Trophoblast cell (in vitro differentiated cells and primary cell): Measurements from ENCODE around the gene MELK.
A peak's percentile ranks its signal among the peaks of the same experiment; 100 is the strongest.

Source experiments
- DNase-seq, 2 donors: peaks; one replicate each; pipeline ENCODE4 v3.0.0-alpha.2; 2016
- H2AFZ ChIP-seq: 2 replicates; pipeline ENCODE4 v1.6.1; 2013; ENCODE audit warnings: low read length, moderate library complexity, mild to moderate bottlenecking; ENCODE audit not compliant: insufficient read depth, poor library complexity
- H2AK5ac ChIP-seq: 2 replicates; pipeline ENCODE4 v1.6.1; 2013; ENCODE audit warnings: mild to moderate bottlenecking, low read length
- H2BK120ac ChIP-seq: 2 replicates; pipeline ENCODE4 v1.6.1; 2013; ENCODE audit warnings: low read length, mild to moderate bottlenecking, moderate library complexity; ENCODE audit not compliant: insufficient read depth, poor library complexity
- H2BK12ac ChIP-seq: 2 replicates; pipeline ENCODE4 v1.6.1; 2013; ENCODE audit warnings: mild to moderate bottlenecking, low read length, moderate library complexity
- H2BK5ac ChIP-seq: 2 replicates; pipeline ENCODE4 v1.6.1; 2013; ENCODE audit warnings: low read length, low read depth, moderate library complexity, mild to moderate bottlenecking; ENCODE audit not compliant: poor library complexity
- H3K14ac ChIP-seq: 2 replicates; pipeline ENCODE4 v1.6.1; 2013; ENCODE audit warnings: mild to moderate bottlenecking, low read length
- H3K18ac ChIP-seq: 2 replicates; pipeline ENCODE4 v1.6.1; 2013; ENCODE audit warnings: mild to moderate bottlenecking, low read length
- H3K23ac ChIP-seq: 2 replicates; pipeline ENCODE4 v1.6.1; 2013; ENCODE audit warnings: low read length
- H3K27ac ChIP-seq: 2 replicates; pipeline ENCODE4 v1.5.1; 2013; ENCODE audit warnings: low read depth, mild to moderate bottlenecking, inconsistent platforms, low read length, moderate library complexity
- H3K27me3 ChIP-seq: 2 replicates; pipeline ENCODE4 v1.6.1; 2013; ENCODE audit warnings: inconsistent platforms, mild to moderate bottlenecking, low read length, moderate library complexity; ENCODE audit not compliant: insufficient read depth
- H3K36me3 ChIP-seq, 2 experiments: 1 replicate in 1 of 2; 2 replicates in 1 of 2; pipeline ENCODE4 v1.6.1; 2013; ENCODE audit warnings: low read length in 2 of 2, mild to moderate bottlenecking in 2 of 2, moderate library complexity in 1 of 2; ENCODE audit not compliant: insufficient read depth in 2 of 2, control insufficient read depth in 1 of 2
- H3K4ac ChIP-seq: 2 replicates; pipeline ENCODE4 v1.6.1; 2013; ENCODE audit warnings: low read depth, mild to moderate bottlenecking, low read length, moderate library complexity
- H3K4me1 ChIP-seq, 2 experiments: 1 replicate in 1 of 2; 2 replicates in 1 of 2; pipeline ENCODE4 v1.6.1; 2013; ENCODE audit warnings: low read length in 2 of 2, mild to moderate bottlenecking in 2 of 2, moderate library complexity in 1 of 2; ENCODE audit not compliant: insufficient read depth in 2 of 2, control insufficient read depth in 1 of 2
- H3K4me2 ChIP-seq: 2 replicates; pipeline ENCODE4 v1.6.1; 2013; ENCODE audit warnings: inconsistent platforms, mild to moderate bottlenecking, low read length, moderate library complexity
- H3K4me3 ChIP-seq: 2 replicates; pipeline ENCODE4 v1.5.1; 2013; ENCODE audit warnings: mild to moderate bottlenecking, low read depth, low read length, inconsistent platforms
- H3K79me1 ChIP-seq: one replicate; pipeline ENCODE4 v1.6.1; 2013; ENCODE audit warnings: low read length
- H3K79me2 ChIP-seq: 2 replicates; pipeline ENCODE4 v1.6.1; 2013; ENCODE audit warnings: low read length, mild to moderate bottlenecking; ENCODE audit not compliant: control insufficient read depth, insufficient read depth, poor library complexity
- H3K9ac ChIP-seq: 2 replicates; pipeline ENCODE4 v1.6.1; 2013; ENCODE audit warnings: mild to moderate bottlenecking, low read length
- H3K9me3 ChIP-seq: 2 replicates; pipeline ENCODE4 v1.6.1; 2013; ENCODE audit warnings: low read depth, mild to moderate bottlenecking, control low read depth, inconsistent platforms, low read length; ENCODE audit not compliant: insufficient read depth
- H4K12ac ChIP-seq: 2 replicates; pipeline ENCODE4 v1.6.1; 2013; ENCODE audit warnings: low read depth, mild to moderate bottlenecking, low read length, moderate library complexity
- H4K8ac ChIP-seq: 2 replicates; pipeline ENCODE4 v1.6.1; 2013; ENCODE audit warnings: low read depth, mild to moderate bottlenecking, low read length, moderate library complexity
- H4K91ac ChIP-seq: one replicate; pipeline ENCODE4 v1.6.1; 2013; ENCODE audit warnings: low read depth, mild to moderate bottlenecking, low read length, moderate library complexity
- WGBS: extraction: QIAGEN DNeasy Blood & Tissue Kit; methylation state at CpG from one replicate; pipeline ENCODE4 v1.1.7; 2013; ENCODE audit warnings: missing lambda C conversion rate; ENCODE audit not compliant: insufficient read length, insufficient coverage; ENCODE audit errors: extremely low coverage; 5-methylcytosine and 5-hydroxymethylcytosine counted together

Gene MELK

DNA sequence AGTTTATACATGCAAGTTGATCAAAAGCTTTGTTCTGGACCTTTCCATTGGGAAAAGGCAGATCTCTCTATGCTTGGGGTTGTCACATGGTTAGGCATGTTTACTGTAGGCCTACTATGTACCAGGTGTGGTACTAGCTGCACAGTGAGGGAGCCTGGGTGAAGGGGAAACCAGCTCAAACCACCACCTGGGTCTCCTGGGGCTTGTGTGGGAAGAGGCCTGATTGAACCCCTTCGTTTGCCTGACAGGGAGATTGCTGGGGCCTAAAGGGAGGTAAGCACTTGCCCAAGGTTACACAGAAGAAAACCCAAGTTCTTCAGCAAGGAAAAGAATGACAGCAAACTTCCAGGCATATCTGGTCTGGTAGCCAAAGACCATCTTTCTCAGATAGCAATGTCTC, 145.9 kb downstream of the MELK start:
- WGBS, result no CpG with 5 or more reads among the region's 1 CpG
- Histone ChIP-seq H3K4me1 (peaks cover 0 to 1% of the 10 kb centered on the region in 2 experiments), H2BK12ac (no peak overlapping the region), H2BK5ac (no peak overlapping the region), H2AK5ac (no peak overlapping the region), H3K27ac (no peak overlapping the region), H3K79me2 (no peaks in the 10 kb centered on the region), H2BK120ac (no peak overlapping the region), H3K9me3 (no peaks in the 10 kb centered on the region), H3K4me2 (no peak overlapping the region), H3K36me3 (no peaks in the 10 kb centered on the region), H3K4me3 (no peak overlapping the region), H3K4ac (no peak overlapping the region), H3K23ac (no peak overlapping the region), H3K18ac (no peak overlapping the region), H3K9ac (peak overlapping the region; percentile 69), H4K91ac (no peak overlapping the region), H3K27me3 (no peaks in the 10 kb centered on the region), H4K12ac (no peak overlapping the region), H2AFZ (no peak overlapping the region), H3K14ac (no peak overlapping the region), H3K79me1 (no peaks in the 10 kb centered on the region), H4K8ac (no peak overlapping the region)
- no peak for DNase-seq

DNA sequence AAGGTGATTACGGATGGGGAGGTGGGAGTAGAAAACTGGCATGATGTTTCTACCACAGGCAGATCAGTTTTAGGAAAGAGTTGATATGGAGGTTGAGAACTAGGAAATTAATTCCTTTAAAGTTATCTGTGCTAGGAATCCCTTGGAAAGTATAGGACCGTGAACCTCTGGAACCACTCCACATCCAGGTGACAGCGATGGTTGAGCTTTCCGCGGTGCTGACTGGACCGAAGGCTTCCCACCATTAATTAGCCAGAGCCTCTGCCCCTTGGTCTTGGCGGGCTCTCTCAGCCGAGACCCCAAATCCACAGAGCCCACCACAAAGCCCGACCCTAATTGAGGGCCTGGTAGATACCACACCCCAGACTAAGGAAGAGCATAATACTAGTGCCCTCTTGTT, 147.3 kb downstream of the MELK start:
- H3K79me1 ChIP-seq, result no peaks in the 10 kb centered on the region
- no peaks in the 10 kb centered on the region for H3K9me3 ChIP-seq
- no peak overlapping the region for H3K4me2 ChIP-seq
- H2AFZ ChIP-seq, result no peak overlapping the region
- H3K36me3 ChIP-seq, result no peaks in the 10 kb centered on the region
- H3K9ac ChIP-seq, result peak overlapping the region; percentile 19
- no peak overlapping the region for H3K4ac ChIP-seq
- H3K4me1 ChIP-seq, result peaks cover 0 to 1% of the 10 kb centered on the region in 2 experiments
- no peaks in the 10 kb centered on the region for H3K27me3 ChIP-seq
- H3K23ac ChIP-seq, result no peak overlapping the region
- H3K18ac ChIP-seq, result no peak overlapping the region
- WGBS, result no CpG with 5 or more reads among the region's 9 CpGs
- H3K27ac ChIP-seq, result no peak overlapping the region
- no peak overlapping the region for H2BK120ac ChIP-seq
- no peak overlapping the region for H4K12ac ChIP-seq
- no peak overlapping the region for H2BK12ac ChIP-seq
- H3K79me2 ChIP-seq, result no peaks in the 10 kb centered on the region
- H2BK5ac ChIP-seq, result no peak overlapping the region
- no peak for DNase-seq
- H4K8ac ChIP-seq, result no peak overlapping the region
- H3K14ac ChIP-seq, result no peak overlapping the region
- no peak overlapping the region for H2AK5ac ChIP-seq
- no peak overlapping the region for H3K4me3 ChIP-seq
- no peak overlapping the region for H4K91ac ChIP-seq

GRCh38 chr9:36721846-36722588, 149.3 kb downstream of the MELK start:
- H2AK5ac ChIP-seq, result no peak overlapping the region
- no peak overlapping the region for H3K18ac ChIP-seq
- H4K91ac ChIP-seq, result no peak overlapping the region
- no peak overlapping the region for H3K14ac ChIP-seq
- no peak overlapping the region for H2BK12ac ChIP-seq
- no peak overlapping the region for H4K12ac ChIP-seq
- H2BK5ac ChIP-seq, result no peak overlapping the region
- no peaks in the 10 kb centered on the region for H3K27me3 ChIP-seq
- no peak overlapping the region for H3K27ac ChIP-seq
- no peak overlapping the region for H3K23ac ChIP-seq
- H3K79me2 ChIP-seq, result no peaks in the 10 kb centered on the region
- no peaks in the 10 kb centered on the region for H3K36me3 ChIP-seq
- H3K79me1 ChIP-seq, result no peaks in the 10 kb centered on the region
- H2BK120ac ChIP-seq, result no peak overlapping the region
- no peak overlapping the region for H3K4ac ChIP-seq
- peaks cover 3 to 5% of the 10 kb centered on the region in 2 experiments for H3K4me1 ChIP-seq
- H2AFZ ChIP-seq, result no peak overlapping the region
- H3K9me3 ChIP-seq, result no peaks in the 10 kb centered on the region
- H4K8ac ChIP-seq, result no peak overlapping the region
- DNase-seq, result no peak
- no peak overlapping the region for H3K4me3 ChIP-seq
- WGBS, result no CpG with 5 or more reads among the region's 8 CpGs
- no peak overlapping the region for H3K4me2 ChIP-seq
- no peak overlapping the region for H3K9ac ChIP-seq

DNA sequence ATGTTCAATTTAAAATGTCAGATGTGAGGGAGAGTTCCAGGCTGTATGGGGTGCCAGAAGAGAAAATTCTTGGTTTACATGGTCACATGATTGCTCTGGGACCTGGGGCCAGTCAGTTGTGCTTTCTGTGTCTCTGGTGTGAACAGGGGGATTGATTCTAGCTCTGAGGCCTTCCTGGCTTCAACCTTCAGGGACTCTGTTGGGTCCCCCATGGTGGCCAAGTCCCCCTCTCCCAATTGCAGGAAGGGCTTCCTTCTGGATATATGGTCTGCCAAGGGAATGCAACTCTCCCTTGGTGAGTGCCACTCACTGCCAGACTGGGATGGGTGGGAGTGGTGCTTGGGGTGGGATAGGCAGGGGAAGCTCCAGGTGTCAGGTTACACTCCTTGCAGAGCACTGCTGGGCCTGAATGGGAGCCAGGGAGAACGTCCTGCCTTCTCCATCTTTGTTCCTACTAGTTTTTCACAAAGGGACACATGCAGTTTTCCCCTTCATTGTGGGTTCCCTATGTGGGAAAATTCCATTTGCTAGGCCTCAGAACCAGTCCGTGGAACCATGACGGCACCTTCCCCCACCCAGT, 153.2 kb downstream of the MELK start:
- peak overlapping the region; percentile 16 for H3K4me3 ChIP-seq
- H3K79me2 ChIP-seq, result no peaks in the 10 kb centered on the region
- no peak overlapping the region for H2AK5ac ChIP-seq
- no peaks in the 10 kb centered on the region for H3K79me1 ChIP-seq
- no peak overlapping the region for H3K9ac ChIP-seq
- no peak overlapping the region for H2BK12ac ChIP-seq
- no peak overlapping the region for H2AFZ ChIP-seq
- H2BK120ac ChIP-seq, result no peak overlapping the region
- H2BK5ac ChIP-seq, result no peak overlapping the region
- no peak overlapping the region for H4K12ac ChIP-seq
- no peak overlapping the region for H3K23ac ChIP-seq
- no peaks in the 10 kb centered on the region for H3K36me3 ChIP-seq
- no peak overlapping the region for H3K4ac ChIP-seq
- no peak overlapping the region for H3K14ac ChIP-seq
- WGBS, result no CpG with 5 or more reads among the region's 3 CpGs
- H3K4me1 ChIP-seq, result peaks cover 3 to 4% of the 10 kb centered on the region in 2 experiments
- no peak overlapping the region for H4K8ac ChIP-seq
- no peak overlapping the region for H3K18ac ChIP-seq
- no peaks in the 10 kb centered on the region for H3K27me3 ChIP-seq
- no peak overlapping the region for H3K4me2 ChIP-seq
- H3K27ac ChIP-seq, result no peak overlapping the region
- no peak overlapping the region for H4K91ac ChIP-seq
- no peak for DNase-seq
- peaks cover 1% of the 10 kb centered on the region for H3K9me3 ChIP-seq
